ENCODE measurements around the gene PRRG1. TPM values are rescaled to one million over a fixed set of nuclear protein-coding genes. Genes with fewer than 3 reads are reported as not detected.

Gene PRRG1
- 24.6 and 25.8 TPM in 2 replicates for total RNA-seq

DNA sequence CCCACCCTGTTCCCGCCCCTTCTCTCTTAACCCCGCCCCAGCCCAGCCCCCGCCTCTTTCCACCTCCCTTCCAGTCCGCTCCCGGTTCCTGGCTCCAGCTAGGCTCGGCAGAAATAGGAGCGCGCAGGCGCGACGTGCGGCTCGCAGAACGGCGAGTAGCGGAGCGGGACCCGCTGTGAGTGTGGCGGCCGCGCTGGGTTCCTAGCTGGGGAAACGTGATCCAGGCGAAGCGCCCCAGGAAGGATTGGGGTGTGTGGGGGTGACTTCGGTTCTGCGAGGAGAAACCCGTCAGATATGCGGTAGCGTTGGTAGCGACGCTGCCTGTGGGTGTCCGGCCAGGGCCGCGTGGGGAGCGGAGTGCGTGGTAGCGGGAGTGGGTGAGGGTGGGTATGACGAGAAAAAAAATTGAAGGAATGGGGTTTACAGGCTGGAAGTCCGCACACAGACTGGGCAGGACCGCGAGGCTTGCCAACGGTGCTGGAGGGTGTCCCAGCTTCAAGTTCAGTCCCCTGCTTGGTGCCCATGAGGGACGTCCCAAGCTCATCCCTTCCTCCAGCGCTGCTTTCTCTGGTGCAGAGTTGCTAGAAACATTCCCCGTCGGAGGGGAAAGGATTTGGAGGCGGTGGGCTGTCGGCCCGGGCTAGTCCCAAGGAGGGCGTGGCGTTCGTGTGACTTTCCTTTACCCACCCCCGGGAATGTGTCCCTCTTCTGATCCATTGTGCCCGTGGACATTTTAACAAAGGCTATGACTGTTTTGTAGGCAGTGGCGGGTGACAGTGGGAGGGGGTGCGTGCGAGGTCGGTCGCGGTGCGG, at the start of gene PRRG1:
Gene PRRG1 (plus strand): TSS at position 144 of the 813 bp plus-strand sequence. CDS start 56,886 bp downstream, outside the sequence.

Other genes with a start within 250 kb of the PRRG1 start
- 0.19 and 0.81 TPM in 2 replicates for gene LANCL3, start 222.3 kb downstream of the PRRG1 start, total RNA-seq

All from endothelial cell of coronary artery (primary cell).